GM23338 (cell line): ENCODE measurements around the gene PLD2. TPM values are rescaled to one million over a fixed set of nuclear protein-coding genes. Genes with fewer than 3 reads are reported as not detected.
A peak's percentile ranks its signal among the peaks of the same experiment; 100 is the strongest.

Experiments used
- ATAC-seq: fragments of 200-7000 bp; cut with Tn5 transposase; 3 replicates; pipeline ENCODE4 v1.9.1; 2020
- DNase-seq: peaks from one replicate; pipeline ENCODE4 v3.0.0-alpha.2; 2015; ENCODE audit warnings: low spot score
- H2AFZ ChIP-seq: fragments of 200-600 bp; sonication (generic); 2 replicates; pipeline ENCODE4 v1.8.0; 2016; ENCODE audit warnings: antibody characterized with exemption, mild to moderate bottlenecking, moderate library complexity
- H3F3A ChIP-seq: fragments of 200-600 bp; sonication (generic); replicated peaks from 2 replicates; pipeline ENCODE4 v1.8.0; 2017; ENCODE audit warnings: antibody characterized with exemption, mixed run types, low read depth
- H3K27ac ChIP-seq: fragments of 200-600 bp; sonication (generic); 2 replicates; pipeline ENCODE4 v1.6.1; 2016; ENCODE audit warnings: low read depth
- H3K27me3 ChIP-seq: fragments of 200-600 bp; sonication (generic); 2 replicates; pipeline ENCODE4 v1.8.0; 2016; ENCODE audit warnings: mild to moderate bottlenecking, mixed run types, moderate library complexity; ENCODE audit not compliant: insufficient read depth
- H3K36me3 ChIP-seq: fragments of 200-600 bp; sonication (generic); 2 replicates; pipeline ENCODE4 v1.8.0; 2016; ENCODE audit warnings: mild to moderate bottlenecking; ENCODE audit not compliant: insufficient read depth
- H3K4me1 ChIP-seq: fragments of 200-600 bp; sonication (generic); 2 replicates; pipeline ENCODE4 v1.8.0; 2016; ENCODE audit warnings: mild to moderate bottlenecking, moderate library complexity; ENCODE audit not compliant: insufficient read depth
- H3K4me2 ChIP-seq: fragments of 200-600 bp; sonication (generic); 2 replicates; pipeline ENCODE4 v1.7.1; 2017; ENCODE audit warnings: mixed run types
- H3K4me3 ChIP-seq: fragments of 200-600 bp; sonication (generic); 2 replicates; pipeline ENCODE4 v1.6.1; 2016; ENCODE audit warnings: mixed run types
- H3K79me2 ChIP-seq: fragments of 200-600 bp; sonication (generic); replicated peaks from 2 replicates; pipeline ENCODE4 v1.8.0; 2017; ENCODE audit warnings: mild to moderate bottlenecking; ENCODE audit not compliant: insufficient read depth
- H3K9me2 ChIP-seq: fragments of 200-600 bp; sonication (generic); 2 replicates; pipeline ENCODE4 v1.8.0; 2017; ENCODE audit not compliant: insufficient read depth
- H4K20me1 ChIP-seq: fragments of 200-600 bp; sonication (generic); replicated peaks from 2 replicates; pipeline ENCODE4 v1.8.0; 2017; ENCODE audit warnings: mild to moderate bottlenecking; ENCODE audit not compliant: insufficient read depth
- H3K27ac Mint-ChIP-seq: 2 replicates; pipeline ENCODE4 v1.8.0; 2020; ENCODE audit warnings: inconsistent platforms, mild to moderate bottlenecking, moderate library complexity, mixed read lengths
- H3K27me3 Mint-ChIP-seq: 3 replicates; pipeline ENCODE4 v1.8.0; 2022; ENCODE audit warnings: low read depth, mild to moderate bottlenecking, moderate library complexity, mixed read lengths, inconsistent platforms; ENCODE audit not compliant: insufficient read depth, poor library complexity
- H3K36me3 Mint-ChIP-seq: 3 replicates; pipeline ENCODE4 v1.8.0; 2021; ENCODE audit warnings: low read depth, mild to moderate bottlenecking, inconsistent platforms, moderate library complexity, mixed read lengths
- H3K4me1 Mint-ChIP-seq: 3 replicates; pipeline ENCODE4 v1.8.0; 2020; ENCODE audit warnings: mild to moderate bottlenecking, inconsistent platforms, mixed read lengths
- H3K4me3 Mint-ChIP-seq: 3 replicates; pipeline ENCODE4 v1.8.0; 2021; ENCODE audit warnings: moderate library complexity, mild to moderate bottlenecking, inconsistent platforms, mixed read lengths
- H3K9me3 Mint-ChIP-seq: 3 replicates; pipeline ENCODE4 v1.8.0; 2020; ENCODE audit warnings: moderate library complexity, mild to moderate bottlenecking, inconsistent platforms, mixed read lengths
- CREB1 ChIP-seq: fragments of 250-450 bp; sonication (Bioruptor Pico); IDR thresholded peaks from 2 replicates; pipeline ENCODE4 v1.5.0; 2020; ENCODE audit warnings: low read depth, mild to moderate bottlenecking, moderate library complexity
- CTCF ChIP-seq, 2 experiments: fragments of 200-600 bp in 1 of 2; sonication (generic) in 1 of 2; conservative IDR thresholded peaks; 2 replicates each; pipeline versions ENCODE4 v1.5.1 to v1.6.1; 2016 to 2017; ENCODE audit warnings: antibody characterized with exemption in 2 of 2, low read depth in 2 of 2, mild to moderate bottlenecking in 2 of 2, moderate library complexity in 1 of 2
- EZH2 ChIP-seq: fragments of 200-600 bp; sonication (generic); IDR thresholded peaks from one replicate; pipeline ENCODE4 v1.8.0; 2017; ENCODE audit warnings: antibody characterized with exemption, mild to moderate bottlenecking, low read depth; ENCODE audit not compliant: unreplicated experiment
- EZH2phosphoT487 ChIP-seq: fragments of 200-600 bp; sonication (generic); IDR thresholded peaks from one replicate; pipeline ENCODE4 v1.8.1; 2018; ENCODE audit warnings: antibody characterized with exemption; ENCODE audit not compliant: unreplicated experiment
- JUNB ChIP-seq: IDR thresholded peaks from one replicate; pipeline ENCODE4 v1.6.1; 2016; ENCODE audit warnings: antibody characterized with exemption; ENCODE audit not compliant: unreplicated experiment
- NANOG ChIP-seq: IDR thresholded peaks from 2 replicates; pipeline ENCODE4 v1.6.1; 2016; ENCODE audit warnings: antibody characterized with exemption, borderline replicate concordance
- POLR2AphosphoS5 ChIP-seq: IDR thresholded peaks from 2 replicates; pipeline ENCODE4 v1.6.1; 2016; ENCODE audit warnings: antibody characterized with exemption, low read depth
- STAT1 ChIP-seq: IDR thresholded peaks from one replicate; pipeline ENCODE4 v1.6.1; 2016; ENCODE audit warnings: antibody characterized with exemption; ENCODE audit not compliant: unreplicated experiment
- ZNF331 ChIP-seq: fragments of 250-450 bp; sonication (Bioruptor Pico); IDR thresholded peaks from 2 replicates; pipeline ENCODE4 v1.5.0; 2020; ENCODE audit warnings: low read depth, mild to moderate bottlenecking, moderate library complexity
- polyA plus RNA-seq: library from polyadenylated mRNA; unstranded; fragments of >200 nt; fragmentation: Nextera tagmentation; extraction: Ambion mirVana; gene quantifications from 2 replicates; pipeline ENCODE4 v1.2.1, GENCODE V29; 2016
- total RNA-seq: library from RNA; depleted of rRNA; stranded (reverse); fragments of >200 nt; shearing (Covaris generic); gene quantifications from 2 replicates; pipeline ENCODE4 v1.2.3, GENCODE V29; 2014
- TF ChIP-seq, protein P1 (sequence below): fragments of 250-450 bp; sonication (Bioruptor Pico); IDR thresholded peaks from 2 replicates; pipeline ENCODE4 v1.5.0; 2020; ENCODE audit warnings: mild to moderate bottlenecking, moderate library complexity
- TF ChIP-seq, protein P2 (sequence below): IDR thresholded peaks from 2 replicates; pipeline ENCODE4 v1.6.1; 2016; ENCODE audit warnings: antibody characterized with exemption

Gene PLD2
- total and polyA plus RNA-seq, 2 experiments from 2014 or later = 20.2 to 55.9 TPM

- no peaks in the 10 kb centered on the region for H3K36me3 ChIP-seq
- H3K4me3 Mint-ChIP-seq = peak within 1 kb of the TSS; percentile 78
- H3K27me3 Mint-ChIP-seq = peaks cover 39% of the 10 kb centered on the region
- peaks cover 5% of the 10 kb centered on the region; the same call in 1 of the 3 replicates for H3K36me3 Mint-ChIP-seq
- H3K4me1 ChIP-seq = peaks cover 30% of the 10 kb centered on the region
- H3K9me2 ChIP-seq = no peaks in the 10 kb centered on the region
- H2AFZ ChIP-seq = peak within 1 kb of the TSS; percentile 88
- peak within 1 kb of the TSS; percentile 99 for H3K4me2 ChIP-seq
- peak; percentile 46 for DNase-seq
- H3K27ac Mint-ChIP-seq = no peak within 1 kb of the TSS
- H3K9me3 Mint-ChIP-seq = no peaks in the 10 kb centered on the region; the same call in 2 of the 3 replicates
- H4K20me1 ChIP-seq = no peaks in the 10 kb centered on the region
- H3K27me3 ChIP-seq = peaks cover 42% of the 10 kb centered on the region
- H3F3A ChIP-seq = peaks cover 19% of the 10 kb centered on the region; the same call in 1 of the 2 replicates
- TF ChIP-seq EZH2 (peak; percentile 24), NANOG (no peak)
- no peaks in the 10 kb centered on the region for H3K79me2 ChIP-seq
- no peak within 1 kb of the TSS for H3K27ac ChIP-seq
- H3K4me3 ChIP-seq = peak within 1 kb of the TSS; percentile 87
- peaks cover 23% of the 10 kb centered on the region for H3K4me1 Mint-ChIP-seq
- ATAC-seq = peak; percentile 27
Measured at GRCh38 chr17:4788807-4789700, 17.9 kb upstream of the PLD2 start, which contains the start of gene GLTPD2. GLTPD2 (plus strand) TSS chr17:4788964; CDS start chr17:4789012, 48 bp downstream.

GRCh38 chr17:4789701-4789950 lies 17.3 kb upstream of the PLD2 start:
- Histone ChIP-seq H3K4me1 (peaks cover 30% of the 10 kb centered on the region), H3F3A (peaks cover 19% of the 10 kb centered on the region; the same call in 1 of the 2 replicates), H3K27ac (no peak overlapping the region), H3K4me2 (peak overlapping the region; percentile 99), H3K9me2 (no peaks in the 10 kb centered on the region), H3K4me3 (peak overlapping the region; percentile 87), H3K79me2 (no peaks in the 10 kb centered on the region), H3K36me3 (no peaks in the 10 kb centered on the region), H2AFZ (peak overlapping the region; percentile 88), H4K20me1 (no peaks in the 10 kb centered on the region), H3K27me3 (peaks cover 42% of the 10 kb centered on the region)
- DNase-seq (peak; percentile 64), ATAC-seq (peak; percentile 42)
- Mint-ChIP-seq H3K4me3 (peak overlapping the region; percentile 78), H3K27ac (no peak overlapping the region), H3K4me1 (peaks cover 23% of the 10 kb centered on the region), H3K27me3 (peaks cover 40% of the 10 kb centered on the region), H3K36me3 (peaks cover 5% of the 10 kb centered on the region; the same call in 1 of the 3 replicates), H3K9me3 (no peaks in the 10 kb centered on the region; the same call in 2 of the 3 replicates)
- no peak for TF ChIP-seq EZH2
- TF ChIP-seq, protein P1, sequence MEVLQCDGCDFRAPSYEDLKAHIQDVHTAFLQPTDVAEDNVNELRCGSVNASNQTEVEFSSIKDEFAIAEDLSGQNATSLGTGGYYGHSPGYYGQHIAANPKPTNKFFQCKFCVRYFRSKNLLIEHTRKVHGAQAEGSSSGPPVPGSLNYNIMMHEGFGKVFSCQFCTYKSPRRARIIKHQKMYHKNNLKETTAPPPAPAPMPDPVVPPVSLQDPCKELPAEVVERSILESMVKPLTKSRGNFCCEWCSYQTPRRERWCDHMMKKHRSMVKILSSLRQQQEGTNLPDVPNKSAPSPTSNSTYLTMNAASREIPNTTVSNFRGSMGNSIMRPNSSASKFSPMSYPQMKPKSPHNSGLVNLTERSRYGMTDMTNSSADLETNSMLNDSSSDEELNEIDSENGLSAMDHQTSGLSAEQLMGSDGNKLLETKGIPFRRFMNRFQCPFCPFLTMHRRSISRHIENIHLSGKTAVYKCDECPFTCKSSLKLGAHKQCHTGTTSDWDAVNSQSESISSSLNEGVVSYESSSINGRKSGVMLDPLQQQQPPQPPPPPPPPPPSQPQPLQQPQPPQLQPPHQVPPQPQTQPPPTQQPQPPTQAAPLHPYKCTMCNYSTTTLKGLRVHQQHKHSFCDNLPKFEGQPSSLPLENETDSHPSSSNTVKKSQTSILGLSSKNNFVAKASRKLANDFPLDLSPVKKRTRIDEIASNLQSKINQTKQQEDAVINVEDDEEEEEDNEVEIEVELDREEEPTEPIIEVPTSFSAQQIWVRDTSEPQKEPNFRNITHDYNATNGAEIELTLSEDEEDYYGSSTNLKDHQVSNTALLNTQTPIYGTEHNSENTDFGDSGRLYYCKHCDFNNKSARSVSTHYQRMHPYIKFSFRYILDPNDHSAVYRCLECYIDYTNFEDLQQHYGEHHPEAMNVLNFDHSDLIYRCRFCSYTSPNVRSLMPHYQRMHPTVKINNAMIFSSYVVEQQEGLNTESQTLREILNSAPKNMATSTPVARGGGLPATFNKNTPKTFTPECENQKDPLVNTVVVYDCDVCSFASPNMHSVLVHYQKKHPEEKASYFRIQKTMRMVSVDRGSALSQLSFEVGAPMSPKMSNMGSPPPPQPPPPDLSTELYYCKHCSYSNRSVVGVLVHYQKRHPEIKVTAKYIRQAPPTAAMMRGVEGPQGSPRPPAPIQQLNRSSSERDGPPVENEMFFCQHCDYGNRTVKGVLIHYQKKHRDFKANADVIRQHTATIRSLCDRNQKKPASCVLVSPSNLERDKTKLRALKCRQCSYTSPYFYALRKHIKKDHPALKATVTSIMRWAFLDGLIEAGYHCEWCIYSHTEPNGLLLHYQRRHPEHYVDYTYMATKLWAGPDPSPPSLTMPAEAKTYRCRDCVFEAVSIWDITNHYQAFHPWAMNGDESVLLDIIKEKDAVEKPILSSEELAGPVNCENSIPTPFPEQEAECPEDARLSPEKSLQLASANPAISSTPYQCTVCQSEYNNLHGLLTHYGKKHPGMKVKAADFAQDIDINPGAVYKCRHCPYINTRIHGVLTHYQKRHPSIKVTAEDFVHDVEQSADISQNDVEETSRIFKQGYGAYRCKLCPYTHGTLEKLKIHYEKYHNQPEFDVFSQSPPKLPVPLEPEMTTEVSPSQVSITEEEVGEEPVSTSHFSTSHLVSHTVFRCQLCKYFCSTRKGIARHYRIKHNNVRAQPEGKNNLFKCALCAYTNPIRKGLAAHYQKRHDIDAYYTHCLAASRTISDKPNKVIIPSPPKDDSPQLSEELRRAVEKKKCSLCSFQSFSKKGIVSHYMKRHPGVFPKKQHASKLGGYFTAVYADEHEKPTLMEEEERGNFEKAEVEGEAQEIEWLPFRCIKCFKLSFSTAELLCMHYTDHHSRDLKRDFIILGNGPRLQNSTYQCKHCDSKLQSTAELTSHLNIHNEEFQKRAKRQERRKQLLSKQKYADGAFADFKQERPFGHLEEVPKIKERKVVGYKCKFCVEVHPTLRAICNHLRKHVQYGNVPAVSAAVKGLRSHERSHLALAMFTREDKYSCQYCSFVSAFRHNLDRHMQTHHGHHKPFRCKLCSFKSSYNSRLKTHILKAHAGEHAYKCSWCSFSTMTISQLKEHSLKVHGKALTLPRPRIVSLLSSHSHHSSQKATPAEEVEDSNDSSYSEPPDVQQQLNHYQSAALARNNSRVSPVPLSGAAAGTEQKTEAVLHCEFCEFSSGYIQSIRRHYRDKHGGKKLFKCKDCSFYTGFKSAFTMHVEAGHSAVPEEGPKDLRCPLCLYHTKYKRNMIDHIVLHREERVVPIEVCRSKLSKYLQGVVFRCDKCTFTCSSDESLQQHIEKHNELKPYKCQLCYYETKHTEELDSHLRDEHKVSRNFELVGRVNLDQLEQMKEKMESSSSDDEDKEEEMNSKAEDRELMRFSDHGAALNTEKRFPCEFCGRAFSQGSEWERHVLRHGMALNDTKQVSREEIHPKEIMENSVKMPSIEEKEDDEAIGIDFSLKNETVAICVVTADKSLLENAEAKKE (CRISPR knock-in tag) = no peak
- TF ChIP-seq EZH2phosphoT487 = no peak
- no peak for TF ChIP-seq CTCF (conservative IDR thresholded peaks at IDR 0.05; ENCODE audit: low read depth in 2 of 2)
- no peak for TF ChIP-seq CREB1 (CRISPR knock-in tag)
- no peak for TF ChIP-seq POLR2AphosphoS5
- TF ChIP-seq ZNF331 (CRISPR knock-in tag) = no peak
- TF ChIP-seq JUNB = no peak
- TF ChIP-seq STAT1 = no peak
- TF ChIP-seq, protein P2, sequence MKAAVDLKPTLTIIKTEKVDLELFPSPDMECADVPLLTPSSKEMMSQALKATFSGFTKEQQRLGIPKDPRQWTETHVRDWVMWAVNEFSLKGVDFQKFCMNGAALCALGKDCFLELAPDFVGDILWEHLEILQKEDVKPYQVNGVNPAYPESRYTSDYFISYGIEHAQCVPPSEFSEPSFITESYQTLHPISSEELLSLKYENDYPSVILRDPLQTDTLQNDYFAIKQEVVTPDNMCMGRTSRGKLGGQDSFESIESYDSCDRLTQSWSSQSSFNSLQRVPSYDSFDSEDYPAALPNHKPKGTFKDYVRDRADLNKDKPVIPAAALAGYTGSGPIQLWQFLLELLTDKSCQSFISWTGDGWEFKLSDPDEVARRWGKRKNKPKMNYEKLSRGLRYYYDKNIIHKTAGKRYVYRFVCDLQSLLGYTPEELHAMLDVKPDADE = no peak
- TF ChIP-seq NANOG = no peak
